NOMO-1 (cell line): ENCODE results near the gene FAM149B1.
"Not testable (repeated sequence)": the region's sequence is repeated elsewhere in the genome, so short reads cannot be mapped to it uniquely, and the experiment has no call there.

Experiments used
- DNase-seq, 2 experiments: peaks; one replicate each; lab custom pipeline; 2025; ENCODE audit not compliant: unreplicated experiment in 2 of 2; lab: John Stamatoyannopoulos, UW

The FAM149B1 gene

GRCh38 chr10:73228247-73228646, 60.3 kb downstream of the FAM149B1 start:
- DNase-seq = peak; percentile 4 to 50

- DNase-seq = peak; percentile 34 to 76
Measured at GRCh38 chr10:73229567-73229966, 61.6 kb downstream of the FAM149B1 start.

DNA sequence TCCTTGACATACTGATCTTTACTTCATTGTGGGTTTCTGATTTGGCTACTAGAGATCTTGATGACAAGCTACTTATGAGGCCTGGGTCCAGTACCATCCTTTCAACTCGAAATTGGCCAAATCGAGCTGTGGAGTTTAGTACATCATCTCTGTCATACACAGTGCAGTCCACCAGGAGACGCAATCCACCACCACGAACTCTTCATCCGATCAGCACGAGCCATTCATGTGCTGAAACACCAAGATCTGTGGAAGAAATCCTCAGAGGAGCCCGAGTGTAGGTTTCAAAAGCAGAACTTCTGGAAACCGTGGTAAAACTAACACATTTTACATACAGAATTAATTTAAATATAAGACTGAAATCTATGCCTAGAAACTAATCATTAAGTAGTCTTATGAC, 65.0 kb downstream of the FAM149B1 start:
- no peak for DNase-seq

GRCh38 chr10:73233883-73234282, 66.0 kb downstream of the FAM149B1 start:
- no peak for DNase-seq

GRCh38 chr10:73234695-73235094, 66.8 kb downstream of the FAM149B1 start:
- no peak for DNase-seq

DNA sequence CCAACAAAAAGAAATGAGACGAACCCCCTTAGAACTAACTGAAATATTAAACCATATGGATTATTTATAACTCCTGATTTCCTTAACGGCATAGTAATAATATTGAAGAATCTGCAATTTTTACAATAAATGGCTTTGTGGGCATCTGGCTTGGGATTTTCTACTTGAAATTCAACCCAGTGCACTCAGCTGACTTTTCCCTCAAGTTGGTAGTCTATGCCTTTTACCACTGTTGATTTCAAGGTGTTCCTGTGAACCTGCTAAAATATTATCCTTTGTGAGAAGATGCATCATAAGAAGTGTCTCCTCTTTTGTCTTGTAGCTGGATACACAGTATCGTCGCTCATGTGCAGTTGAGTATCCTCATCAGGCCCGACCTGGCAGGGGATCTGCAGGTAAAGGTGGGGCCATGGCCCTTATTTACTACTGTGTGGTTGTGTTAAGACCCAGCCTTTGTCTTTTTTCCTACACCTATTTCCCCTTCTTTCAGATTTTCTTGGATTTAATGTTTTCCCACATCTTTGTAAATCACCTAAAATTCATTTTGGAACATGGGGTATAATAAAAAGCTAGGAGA, 71.2 kb downstream of the FAM149B1 start:
- DNase-seq = no peak

GRCh38 chr10:73239908-73240307, 72.0 kb downstream of the FAM149B1 start:
- DNase-seq = no peak

GRCh38 chr10:73244866-73245477, 77.1 kb downstream of the FAM149B1 start:
- DNase-seq = no peak

DNA sequence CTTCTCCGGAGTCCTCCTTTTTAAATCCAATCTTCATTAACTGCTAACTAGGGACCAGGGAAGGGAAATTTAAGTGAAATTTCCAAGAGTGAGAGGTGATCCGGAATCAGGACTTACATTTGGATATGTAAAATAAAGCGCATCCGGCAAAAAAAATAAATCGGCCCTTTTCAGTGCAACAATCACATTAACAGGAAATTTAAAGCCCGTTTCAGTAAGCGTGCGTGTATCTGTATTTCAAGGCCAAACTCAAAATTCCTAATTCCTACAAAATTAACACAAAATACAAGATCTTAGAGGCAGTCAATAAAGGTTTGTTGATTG, 78.4 kb downstream of the FAM149B1 start:
- no peak for DNase-seq

DNA sequence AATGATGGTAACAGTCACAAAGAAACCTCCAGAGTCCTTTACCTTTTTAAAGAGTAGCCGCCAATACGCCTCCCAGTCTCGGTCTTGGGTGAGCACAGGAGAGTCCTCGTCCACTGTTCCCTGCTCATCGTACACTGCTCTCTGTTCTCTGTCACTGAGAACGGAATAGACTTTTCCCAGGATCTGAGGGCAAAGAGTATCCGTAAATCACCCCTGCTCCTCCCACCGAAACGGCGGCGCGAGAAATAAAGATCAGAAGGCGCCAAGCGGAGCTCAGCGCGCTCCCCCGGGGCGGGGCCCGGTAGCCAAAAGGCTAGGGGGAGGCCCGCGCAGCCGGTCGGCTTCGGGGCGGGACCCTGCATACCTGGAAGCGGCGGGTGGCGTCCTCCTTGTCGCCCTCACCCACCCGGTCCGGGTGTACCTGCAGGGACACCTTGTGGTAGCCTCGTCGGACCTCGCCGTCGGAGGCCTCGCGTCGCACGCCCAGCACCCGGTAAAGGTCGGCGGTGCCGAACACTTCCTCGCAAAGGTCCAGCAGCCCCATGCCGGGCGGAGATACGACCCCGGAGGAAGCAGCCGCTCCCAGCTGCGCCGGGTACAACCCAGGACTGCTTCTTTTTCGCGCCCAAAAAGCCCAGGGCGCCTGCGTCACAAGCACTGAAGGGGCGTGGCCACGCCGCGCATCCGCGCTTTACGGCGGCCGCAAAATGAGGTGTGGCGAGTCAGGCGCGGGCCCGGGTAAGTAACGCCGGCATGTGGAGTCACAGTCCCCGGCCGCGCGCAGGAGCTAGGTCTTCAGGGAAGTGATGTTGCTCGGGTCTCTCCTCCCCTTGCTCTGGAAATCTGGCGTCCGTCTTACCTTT, 79.0 kb downstream of the FAM149B1 start, which contains the start of gene DNAJC9:
DNAJC9 (minus strand) TSS at position 610 of the 863 bp plus-strand sequence; CDS start at position 544, 66 bp downstream.
- DNase-seq = peak; percentile 91 to 94

- DNase-seq = no peak
Measured at GRCh38 chr10:73247509-73248258, 79.8 kb downstream of the FAM149B1 start.

- no peak for DNase-seq
Measured at GRCh38 chr10:73248259-73248724, 80.4 kb downstream of the FAM149B1 start.

DNA sequence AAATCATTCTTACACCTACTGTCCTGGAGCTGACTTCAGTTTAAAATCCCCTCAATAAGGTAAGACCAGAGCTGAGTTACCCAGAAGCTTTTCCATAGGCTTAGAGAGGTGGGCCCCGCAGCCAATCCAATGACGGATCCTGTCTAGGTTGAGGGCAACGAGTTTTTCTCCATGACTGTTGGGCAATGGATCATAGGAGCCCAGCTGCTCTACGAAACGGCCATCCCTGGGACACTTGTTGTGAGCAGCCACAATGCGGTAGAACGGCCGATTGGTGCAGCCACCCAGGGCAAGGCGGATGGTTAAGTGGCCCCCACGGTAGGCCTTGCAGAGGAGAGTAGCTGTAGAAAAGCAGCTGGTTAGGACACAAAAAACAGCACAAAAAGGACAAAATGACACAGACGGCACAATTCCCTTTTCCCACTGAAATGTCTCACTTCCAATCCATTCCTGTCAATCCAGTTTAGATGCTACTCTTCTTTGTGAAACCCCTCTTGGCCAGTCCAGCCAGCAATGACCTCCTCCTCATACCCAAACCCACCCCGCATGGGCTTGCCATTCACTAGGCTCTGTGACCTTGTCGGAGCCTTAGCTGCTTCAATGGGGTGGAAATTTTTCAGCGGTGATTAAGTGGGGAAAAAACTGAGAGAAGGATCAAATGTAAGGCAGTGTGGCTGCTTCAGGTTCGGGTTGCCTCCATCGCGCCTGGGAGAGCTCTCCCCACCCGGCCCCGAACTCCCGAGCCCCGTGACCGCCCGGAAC, 83.9 kb downstream of the FAM149B1 start:
- DNase-seq = peak in 1 of 2 experiments; percentile 11

- DNase-seq = peak; percentile 96 to 97
Measured at GRCh38 chr10:73252445-73253224, 84.7 kb downstream of the FAM149B1 start, which contains the start of gene MRPS16. Gene MRPS16, minus strand, starts transcription at chr10:73252644. Its CDS starts 162 bp downstream, at chr10:73252482.

GRCh38 chr10:73253225-73253555, 85.3 kb downstream of the FAM149B1 start:
- DNase-seq = peak in 1 of 2 experiments; percentile 4

DNA sequence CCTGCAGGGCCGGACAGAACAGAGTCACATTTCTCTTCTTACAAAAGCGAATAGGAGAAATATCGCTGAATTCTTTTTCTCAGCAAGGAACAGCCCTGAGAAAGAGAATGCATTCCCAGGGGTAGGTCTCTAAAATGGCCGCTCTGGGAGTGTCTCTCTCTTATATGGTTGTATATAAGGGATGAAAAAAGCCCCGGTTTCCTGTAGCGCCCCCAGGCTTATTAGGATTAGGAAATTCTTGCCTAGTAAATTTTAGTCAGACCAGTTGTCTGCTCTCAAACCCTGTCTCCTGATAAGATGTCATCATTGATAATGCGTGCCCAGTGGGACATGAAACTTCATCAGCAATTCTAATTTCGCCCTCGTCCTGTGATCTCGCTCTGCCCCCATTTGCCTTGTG, 90.7 kb downstream of the FAM149B1 start:
- DNase-seq = not testable (repeated sequence)

DNA sequence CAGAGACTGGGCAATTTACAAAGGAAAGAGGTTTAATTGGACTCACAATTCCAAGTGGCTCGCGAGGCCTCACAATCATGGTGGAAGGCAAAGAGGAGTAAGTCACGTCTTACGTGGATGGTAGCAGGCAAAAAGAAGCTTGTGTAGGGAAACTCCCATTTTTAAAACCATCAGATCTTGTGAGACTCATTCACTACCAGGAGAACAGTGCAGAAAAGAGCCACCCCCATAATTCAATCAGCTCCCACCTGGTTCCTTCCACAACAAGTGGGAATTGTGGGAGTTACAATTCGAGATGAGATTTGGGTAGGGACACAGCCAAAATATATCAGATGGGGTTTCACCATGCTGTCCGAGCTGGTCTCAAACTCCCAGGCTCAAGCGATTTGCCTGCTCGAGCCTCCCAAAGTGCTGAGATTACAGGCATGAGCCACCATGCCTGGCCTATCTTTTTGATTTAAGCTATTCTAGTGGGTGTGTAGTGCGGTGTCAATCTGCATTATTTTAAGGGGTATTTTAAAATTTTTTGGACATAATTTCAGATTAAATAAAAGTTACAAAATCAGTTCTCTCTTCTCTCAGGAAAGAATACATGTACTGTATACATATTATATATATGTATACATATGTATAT, 93.6 kb downstream of the FAM149B1 start:
- no peak for DNase-seq

GRCh38 chr10:73262105-73262730, 94.3 kb downstream of the FAM149B1 start:
- DNase-seq = no peak
